Keratinocyte (primary cell): ENCODE data around the gene SSPN. TPM values are rescaled to one million over a fixed set of nuclear protein-coding genes. Genes with fewer than 3 reads are reported as not detected.
A peak's percentile ranks its signal among the peaks of the same experiment; 100 is the strongest.

ENCODE experiments used
- DNase-seq: peaks from one replicate; pipeline ENCODE4 v3.0.0-alpha.2; 2011; ENCODE audit warnings: low read depth, missing footprints, low spot score
- FAIRE-seq: peaks from 2 replicates; lab custom pipeline; 2011; peaks lifted over from hg19 to GRCh38; lab: Jason Lieb, UNC
- H2AFZ ChIP-seq: 2 replicates; pipeline ENCODE4 v1.6.0; 2012; ENCODE audit warnings: low read length, control low read depth, inconsistent platforms; ENCODE audit not compliant: control insufficient read depth
- H3K27ac ChIP-seq: 2 replicates; pipeline ENCODE4 v1.5.1; 2011; ENCODE audit warnings: low read length; ENCODE audit not compliant: control insufficient read depth, insufficient read depth
- H3K27me3 ChIP-seq: 3 replicates; pipeline ENCODE4 v1.6.0; 2011; ENCODE audit warnings: low read length; ENCODE audit not compliant: control insufficient read depth, insufficient read depth; ENCODE audit errors: extremely low read depth
- H3K36me3 ChIP-seq, 2 experiments: 2 replicates in 1 of 2; 3 replicates in 1 of 2; pipeline ENCODE4 v1.5.1; 2011; ENCODE audit warnings: low read length in 2 of 2, mild to moderate bottlenecking in 1 of 2; ENCODE audit not compliant: control insufficient read depth in 2 of 2, insufficient read depth in 2 of 2; ENCODE audit errors: extremely low read depth in 1 of 2
- H3K4me1 ChIP-seq: 3 replicates; pipeline ENCODE4 v1.5.1; 2011; ENCODE audit warnings: low read length; ENCODE audit not compliant: control insufficient read depth, insufficient read depth; ENCODE audit errors: extremely low read depth
- H3K4me2 ChIP-seq: 3 replicates; pipeline ENCODE4 v1.6.0; 2011; ENCODE audit warnings: low read depth, low read length; ENCODE audit not compliant: control insufficient read depth, insufficient read depth; ENCODE audit errors: extremely low read depth
- H3K4me3 ChIP-seq, 3 experiments: fragments of 200-600 bp in 1 of 3; sonication (generic) in 1 of 3; 2 replicates in 2 of 3; 3 replicates in 1 of 3; pipeline ENCODE4 v1.5.1; 2011 to 2016; ENCODE audit warnings: low read length in 3 of 3, mild to moderate bottlenecking in 3 of 3, control low read depth in 2 of 3, inconsistent platforms in 1 of 3, low read depth in 1 of 3, mixed read lengths in 1 of 3, mixed run types in 1 of 3, moderate library complexity in 1 of 3; ENCODE audit not compliant: control insufficient read depth in 2 of 3, insufficient read depth in 2 of 3; ENCODE audit errors: extremely low read depth in 1 of 3
- H3K79me2 ChIP-seq: 2 replicates; pipeline ENCODE4 v1.6.0; 2012; ENCODE audit warnings: low read length; ENCODE audit not compliant: control insufficient read depth, insufficient read depth
- H3K9ac ChIP-seq: 3 replicates; pipeline ENCODE4 v1.6.0; 2011; ENCODE audit warnings: low read length; ENCODE audit not compliant: control insufficient read depth, insufficient read depth; ENCODE audit errors: extremely low read depth
- H3K9me1 ChIP-seq: 3 replicates; pipeline ENCODE4 v1.6.0; 2011; ENCODE audit warnings: low read length; ENCODE audit not compliant: control insufficient read depth, insufficient read depth; ENCODE audit errors: extremely low read depth
- H3K9me3 ChIP-seq: 2 replicates; pipeline ENCODE4 v1.5.1; 2012; ENCODE audit warnings: low read depth, low read length; ENCODE audit not compliant: control insufficient read depth
- H4K20me1 ChIP-seq: 3 replicates; pipeline ENCODE4 v1.6.0; 2011; ENCODE audit warnings: low read length; ENCODE audit not compliant: control insufficient read depth, insufficient read depth; ENCODE audit errors: extremely low read depth
- EZH2 ChIP-seq: IDR thresholded peaks from one replicate; pipeline ENCODE4 v1.6.1; 2012; ENCODE audit warnings: inconsistent platforms, mild to moderate bottlenecking, low read length, moderate library complexity
- dilution Hi-C: fragments of 300-500 bp; cut with MboI; formaldehyde crosslinking; loops from one replicate; pipeline ENCODE4 v1.7.0; 2020; ENCODE audit warnings: low sequenced_read_pairs; ENCODE audit not compliant: extremely low pct_ligation_motif_present
- polyA plus RNA-seq, 5 experiments: library from polyadenylated mRNA; depleted of rRNA in 3 of 5; stranded (reverse) in 3 of 5; stranded (forward) in 1 of 5; unstranded in 1 of 5; fragments of >200 nt; gene quantifications; 1 replicate in 1 of 5; 2 replicates in 3 of 5; 3 replicates in 1 of 5; pipeline versions ENCODE4 v1.2.1 to v1.2.3, GENCODE V29; 2011 to 2012; ENCODE audit warnings: missing spikeins in 2 of 5, low read depth in 1 of 5, low replicate concordance in 1 of 5
- TF ChIP-seq, protein P1 (sequence below), 3 experiments: IDR thresholded peaks in 1 of 3; conservative IDR thresholded peaks in 1 of 3; optimal IDR thresholded peaks in 1 of 3; 2 replicates in 2 of 3; 3 replicates in 1 of 3; pipeline versions ENCODE3 to v1.5.1; 2011; ENCODE audit warnings: low read length in 3 of 3, mild to moderate bottlenecking in 3 of 3, moderate library complexity in 2 of 3, control low read depth in 1 of 3, inconsistent platforms in 1 of 3; ENCODE audit not compliant: insufficient read depth in 2 of 3; ENCODE audit errors: extremely low read depth in 1 of 3

SSPN gene
- polyA plus RNA-seq, 1 donor (not counting 4 experiments of a cell fraction or from before 2014, with no cell fraction given) = 1.0 TPM

DNA sequence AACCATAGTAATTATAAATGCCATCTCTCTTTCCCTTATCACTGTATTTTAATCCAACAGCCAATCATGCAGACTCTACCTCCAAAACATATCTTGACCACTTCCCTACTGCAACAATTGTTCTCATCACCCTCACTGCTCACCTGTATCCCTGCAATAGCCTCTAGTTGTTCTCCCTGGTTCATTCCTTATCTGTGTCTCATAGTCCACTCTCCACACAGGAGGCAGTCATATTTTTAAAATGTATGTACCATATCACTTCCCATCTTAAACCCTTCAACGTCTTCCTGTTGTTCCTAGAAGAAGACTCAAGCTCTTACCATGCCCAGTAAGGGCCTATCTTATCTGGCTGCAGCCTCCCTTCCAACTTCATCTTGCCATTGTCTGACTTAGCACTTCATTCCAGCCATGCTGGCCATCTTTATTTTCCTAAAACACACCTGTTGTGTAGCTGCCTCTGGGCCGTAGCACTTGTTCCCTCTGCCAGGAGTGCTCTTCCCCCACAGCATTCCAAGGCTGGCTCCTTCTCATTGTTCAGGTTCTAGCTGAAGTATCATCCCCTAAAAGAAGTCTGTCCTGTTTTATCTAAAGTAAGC is 42.8 kb upstream of the SSPN start:
- Histone ChIP-seq H3K9me1 (no peaks in the 10 kb centered on the region), H2AFZ (no peak overlapping the region), H3K36me3 (no peaks in the 10 kb centered on the region), H3K4me1 (peaks cover 25% of the 10 kb centered on the region), H4K20me1 (no peaks in the 10 kb centered on the region), H3K4me2 (peak overlapping the region; percentile 14), H3K9ac (no peak overlapping the region), H3K27ac (peak overlapping the region; percentile 10), H3K4me3 (no peak overlapping the region), H3K79me2 (no peaks in the 10 kb centered on the region), H3K27me3 (no peaks in the 10 kb centered on the region), H3K9me3 (no peaks in the 10 kb centered on the region)
- dilution Hi-C loops = no loop called here
- DNase-seq = no peak
- peak; percentile 20 for FAIRE-seq
- TF ChIP-seq EZH2 = no peak
- TF ChIP-seq, protein P1, sequence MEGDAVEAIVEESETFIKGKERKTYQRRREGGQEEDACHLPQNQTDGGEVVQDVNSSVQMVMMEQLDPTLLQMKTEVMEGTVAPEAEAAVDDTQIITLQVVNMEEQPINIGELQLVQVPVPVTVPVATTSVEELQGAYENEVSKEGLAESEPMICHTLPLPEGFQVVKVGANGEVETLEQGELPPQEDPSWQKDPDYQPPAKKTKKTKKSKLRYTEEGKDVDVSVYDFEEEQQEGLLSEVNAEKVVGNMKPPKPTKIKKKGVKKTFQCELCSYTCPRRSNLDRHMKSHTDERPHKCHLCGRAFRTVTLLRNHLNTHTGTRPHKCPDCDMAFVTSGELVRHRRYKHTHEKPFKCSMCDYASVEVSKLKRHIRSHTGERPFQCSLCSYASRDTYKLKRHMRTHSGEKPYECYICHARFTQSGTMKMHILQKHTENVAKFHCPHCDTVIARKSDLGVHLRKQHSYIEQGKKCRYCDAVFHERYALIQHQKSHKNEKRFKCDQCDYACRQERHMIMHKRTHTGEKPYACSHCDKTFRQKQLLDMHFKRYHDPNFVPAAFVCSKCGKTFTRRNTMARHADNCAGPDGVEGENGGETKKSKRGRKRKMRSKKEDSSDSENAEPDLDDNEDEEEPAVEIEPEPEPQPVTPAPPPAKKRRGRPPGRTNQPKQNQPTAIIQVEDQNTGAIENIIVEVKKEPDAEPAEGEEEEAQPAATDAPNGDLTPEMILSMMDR (optimal IDR thresholded peaks at IDR 0.05 in 1 of 3, IDR thresholded peaks at IDR 0.05 in 1 of 3, conservative IDR thresholded peaks at IDR 0.05 in 1 of 3; ENCODE audit: extremely low read depth in 1 of 3, insufficient read depth in 2 of 3, low read length in 3 of 3) = no peak

DNA sequence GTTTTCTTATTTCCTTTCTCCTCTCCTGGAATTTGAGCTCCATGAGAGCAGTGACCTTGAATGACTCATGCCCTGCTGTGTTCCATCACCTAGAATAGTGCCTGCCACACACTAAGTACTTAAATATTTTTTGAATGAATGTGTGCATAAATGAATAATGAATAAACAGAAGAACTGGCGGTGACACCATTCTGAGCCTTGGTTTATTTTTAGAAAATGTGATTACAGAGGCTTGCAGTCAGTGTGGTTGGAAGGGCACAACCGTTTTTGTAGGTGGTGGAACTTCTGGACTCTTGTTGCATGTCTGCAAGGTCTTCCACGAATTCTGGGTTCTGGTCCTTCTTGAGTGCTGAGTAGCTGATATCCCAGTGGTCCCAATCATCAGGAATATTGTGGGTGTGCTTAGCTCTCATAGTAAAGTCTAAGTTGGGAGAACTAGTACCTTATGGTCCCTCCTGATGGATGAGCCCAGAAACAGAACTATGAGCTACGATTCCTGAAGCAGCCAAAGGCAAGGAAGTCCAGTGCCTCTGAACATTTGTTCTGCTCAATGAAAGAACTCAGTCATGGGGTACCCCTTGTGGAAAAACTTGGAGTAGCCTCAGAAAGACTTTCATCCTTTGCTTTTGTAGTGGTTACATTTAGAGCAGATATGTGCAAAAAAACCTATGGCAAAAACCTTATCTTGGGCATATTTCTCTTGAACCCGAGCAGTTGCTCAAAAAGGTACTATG is 41.8 kb upstream of the SSPN start:
- FAIRE-seq = peak; percentile 87
- dilution Hi-C loops = no loop called here
- no peaks in the 10 kb centered on the region for H4K20me1 ChIP-seq
- TF ChIP-seq, protein P1 (optimal IDR thresholded peaks at IDR 0.05 in 1 of 3, IDR thresholded peaks at IDR 0.05 in 1 of 3, conservative IDR thresholded peaks at IDR 0.05 in 1 of 3; ENCODE audit: extremely low read depth in 1 of 3, insufficient read depth in 2 of 3, low read length in 3 of 3) = peak; percentile 1 to 37 (median 3)
- no peak for TF ChIP-seq EZH2
- no peaks in the 10 kb centered on the region for H3K36me3 ChIP-seq
- no peaks in the 10 kb centered on the region for H3K27me3 ChIP-seq
- H3K79me2 ChIP-seq = no peaks in the 10 kb centered on the region
- peak overlapping the region; percentile 69 for H3K27ac ChIP-seq
- H3K9me3 ChIP-seq = no peaks in the 10 kb centered on the region
- DNase-seq = peak; percentile 17
- H3K9ac ChIP-seq = no peak overlapping the region
- H2AFZ ChIP-seq = peak overlapping the region; percentile 57
- H3K4me2 ChIP-seq = peak overlapping the region; percentile 63
- H3K4me3 ChIP-seq = peak overlapping the region in 1 of 3 experiments; percentile 16
- H3K4me1 ChIP-seq = peaks cover 25% of the 10 kb centered on the region
- H3K9me1 ChIP-seq = no peaks in the 10 kb centered on the region
